ENCODE results near the gene DNLZ. TPM values are rescaled to one million over a fixed set of nuclear protein-coding genes. Genes with fewer than 3 reads are reported as not detected.

DNLZ gene
- total RNA-seq, 1 donor from 2014 or later, result 16.4 TPM

GRCh38 chr9:136318111-136318775 lies 45.3 kb downstream of the DNLZ start:
- no peak for DNase-seq (ENCODE audit: low spot score)

- DNase-seq (ENCODE audit: low spot score), result no peak
Observed at GRCh38 chr9:136317695-136318094, 45.8 kb downstream of the DNLZ start.

- DNase-seq (ENCODE audit: low spot score), result no peak
Observed at GRCh38 chr9:136316896-136317676, 46.5 kb downstream of the DNLZ start.

GRCh38 chr9:136316271-136316751 lies 47.2 kb downstream of the DNLZ start:
- no peak for DNase-seq (ENCODE audit: low spot score)

- DNase-seq (ENCODE audit: low spot score), result no peak
Observed at GRCh38 chr9:136314944-136315343, 48.6 kb downstream of the DNLZ start.

GRCh38 chr9:136314056-136314416 lies 49.5 kb downstream of the DNLZ start:
- no peak for DNase-seq (ENCODE audit: low spot score)

- no peak for DNase-seq (ENCODE audit: low spot score)
Observed at GRCh38 chr9:136313111-136314055, 50.2 kb downstream of the DNLZ start.

GRCh38 chr9:136312436-136312835 lies 51.1 kb downstream of the DNLZ start:
- no peak for DNase-seq (ENCODE audit: low spot score)

GRCh38 chr9:136312009-136312375 lies 51.6 kb downstream of the DNLZ start:
- no peak for DNase-seq (ENCODE audit: low spot score)

- peak; percentile 42 for DNase-seq (ENCODE audit: low spot score)
Observed at GRCh38 chr9:136311051-136312008, 52.2 kb downstream of the DNLZ start.

- no peak for DNase-seq (ENCODE audit: low spot score)
Observed at GRCh38 chr9:136310273-136311030, 53.1 kb downstream of the DNLZ start.

GRCh38 chr9:136309806-136310220 lies 53.7 kb downstream of the DNLZ start:
- DNase-seq (ENCODE audit: low spot score), result no peak

Other genes starting within 250 kb of the DNLZ start
- gene TMEM250, start 244.9 kb downstream of the DNLZ start, total RNA-seq, result 40.6 TPM
- not detected for gene LHX3, start 158.6 kb downstream of the DNLZ start, total RNA-seq
- gene QSOX2, start 117.9 kb downstream of the DNLZ start, total RNA-seq, result 8.4 TPM
- gene CCDC187, start 59.6 kb downstream of the DNLZ start, total RNA-seq, result 1.8 TPM
- gene GPSM1, start 36.2 kb downstream of the DNLZ start, total RNA-seq, result 24.6 TPM
- gene CARD9, start 9.9 kb upstream of the DNLZ start, total RNA-seq, result 8.2 TPM
- gene SNAPC4, start 36.4 kb upstream of the DNLZ start, total RNA-seq, result 9.1 TPM
- 38.8 TPM for gene ENTR1, start 46.9 kb upstream of the DNLZ start, total RNA-seq
- 41.2 TPM for gene PMPCA, start 46.9 kb upstream of the DNLZ start, total RNA-seq
- gene INPP5E, start 76.1 kb upstream of the DNLZ start, total RNA-seq, result 18.7 TPM
- 78.4 TPM for gene SEC16A, start 119.3 kb upstream of the DNLZ start, total RNA-seq
- gene NOTCH1, start 182.3 kb upstream of the DNLZ start, total RNA-seq, result 51.6 TPM

Data from mucosa of gallbladder (tissue), 1 donor.